ENCODE data around the gene SH3BP4. TPM values are rescaled to one million over a fixed set of nuclear protein-coding genes. Genes with fewer than 3 reads are reported as not detected.
"Not testable (repeated sequence)": the region's sequence is repeated elsewhere in the genome, so short reads cannot be mapped to it uniquely, and the experiment has no call there.

The SH3BP4 gene
- polyA plus RNA-seq, 1 donor: 27.7 TPM

DNA sequence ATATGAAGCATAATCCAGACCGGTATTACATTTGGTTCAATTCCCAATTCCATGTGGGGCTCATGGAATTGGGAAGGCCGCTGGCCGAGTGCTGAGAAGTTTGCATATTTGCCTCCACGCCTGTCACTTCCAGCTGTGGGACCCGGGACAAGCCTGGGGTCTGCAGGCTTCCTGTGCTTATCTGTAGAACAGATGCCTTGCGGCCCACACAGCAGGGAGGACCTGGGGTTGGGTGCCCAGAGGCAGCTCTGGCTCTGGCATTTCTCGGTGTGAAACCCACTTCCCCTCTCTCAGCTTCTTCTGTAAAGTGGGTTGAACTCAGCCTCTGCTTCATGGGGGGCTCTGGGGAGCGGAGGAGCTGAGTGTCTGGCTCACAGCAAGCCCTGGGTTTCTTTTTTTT is 97.9 kb downstream of the SH3BP4 start:
- Histone ChIP-seq H3K4me3 (ENCODE audit: low read length) (no peak overlapping the region), H3K4me1 (ENCODE audit: control insufficient read depth, insufficient read depth, low read length) (peaks cover 24% of the 10 kb centered on the region), H3K27ac (ENCODE audit: low read length) (peak overlapping the region; percentile 51), H3K36me3 (ENCODE audit: control insufficient read depth, insufficient read depth, low read length) (peaks cover 44% of the 10 kb centered on the region), H3K27me3 (ENCODE audit: control insufficient read depth, insufficient read depth, low read length) (no peaks in the 10 kb centered on the region), H3K9me3 (ENCODE audit: control insufficient read depth, low read depth, low read length) (no peaks in the 10 kb centered on the region)
- no peak for DNase-seq
- 80% methylated on average over 1 of the region's 8 CpGs for WGBS (ENCODE audit: insufficient coverage, low lambda C conversion rate)

- Histone ChIP-seq H3K27ac (ENCODE audit: low read length) (peak overlapping the region; percentile 48), H3K36me3 (ENCODE audit: control insufficient read depth, insufficient read depth, low read length) (peaks cover 48% of the 10 kb centered on the region), H3K9me3 (ENCODE audit: control insufficient read depth, low read depth, low read length) (no peaks in the 10 kb centered on the region), H3K27me3 (ENCODE audit: control insufficient read depth, insufficient read depth, low read length) (no peaks in the 10 kb centered on the region), H3K4me1 (ENCODE audit: control insufficient read depth, insufficient read depth, low read length) (peaks cover 24% of the 10 kb centered on the region), H3K4me3 (ENCODE audit: low read length) (no peak overlapping the region)
- WGBS (ENCODE audit: insufficient coverage, low lambda C conversion rate): no CpG with 5 or more reads among the region's 7 CpGs
- peak; percentile 77 to 85 for DNase-seq
Measured at GRCh38 chr2:235050980-235051351, 99.1 kb downstream of the SH3BP4 start.

GRCh38 chr2:235051436-235052260 is 99.8 kb downstream of the SH3BP4 start:
- WGBS (ENCODE audit: insufficient coverage, low lambda C conversion rate): no CpG with 5 or more reads among the region's 18 CpGs
- no peaks in the 10 kb centered on the region for H3K27me3 ChIP-seq (ENCODE audit: control insufficient read depth, insufficient read depth, low read length)
- no peaks in the 10 kb centered on the region for H3K9me3 ChIP-seq (ENCODE audit: control insufficient read depth, low read depth, low read length)
- peaks cover 24% of the 10 kb centered on the region for H3K4me1 ChIP-seq (ENCODE audit: control insufficient read depth, insufficient read depth, low read length)
- no peak for DNase-seq
- H3K27ac ChIP-seq (ENCODE audit: low read length): peak overlapping the region; percentile 48
- no peak overlapping the region for H3K4me3 ChIP-seq (ENCODE audit: low read length)
- H3K36me3 ChIP-seq (ENCODE audit: control insufficient read depth, insufficient read depth, low read length): peaks cover 42% of the 10 kb centered on the region

DNA sequence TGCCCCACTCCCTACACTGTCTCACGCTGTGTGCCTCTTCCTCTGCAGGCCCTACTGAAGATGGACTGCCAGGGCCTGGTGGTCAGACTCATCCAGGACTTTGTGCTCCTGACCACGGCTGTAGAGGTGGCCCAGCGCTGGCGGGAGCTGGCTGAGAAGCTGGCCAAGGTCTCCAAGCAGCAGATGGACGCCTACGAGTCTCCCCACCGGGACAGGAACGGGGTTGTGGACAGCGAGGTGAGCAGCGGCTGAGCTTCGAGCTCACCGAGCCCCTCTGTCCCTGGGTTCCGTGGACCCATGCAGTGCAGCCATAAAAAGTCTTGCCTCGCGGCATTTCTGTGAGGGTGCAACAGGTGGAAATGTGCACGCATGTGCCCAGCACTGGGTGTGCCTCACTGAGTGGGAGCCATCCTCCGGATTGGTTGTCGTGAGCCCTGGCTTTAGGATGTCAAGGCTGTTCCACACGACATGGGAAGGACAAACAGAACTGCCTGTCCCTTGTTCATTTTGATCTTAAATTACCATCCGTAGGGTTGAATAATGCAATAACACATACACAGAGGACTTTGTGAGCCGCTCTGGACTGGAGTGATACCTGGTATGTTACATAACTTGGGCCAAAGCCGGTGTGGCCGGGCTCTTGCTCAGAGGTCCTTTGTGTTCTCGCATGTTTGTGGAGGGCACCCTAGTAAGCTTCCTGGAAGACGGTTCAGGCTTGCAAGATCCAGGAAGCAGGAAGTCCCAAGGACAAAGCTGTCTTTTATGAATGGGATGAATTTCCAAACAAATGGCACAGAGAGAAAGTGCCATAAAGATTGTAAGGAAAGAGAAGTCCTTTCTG is 100.9 kb downstream of the SH3BP4 start:
- Histone ChIP-seq H3K4me3 (ENCODE audit: low read length) (no peak overlapping the region), H3K4me1 (ENCODE audit: control insufficient read depth, insufficient read depth, low read length) (peaks cover 24% of the 10 kb centered on the region), H3K27ac (ENCODE audit: low read length) (no peak overlapping the region), H3K9me3 (ENCODE audit: control insufficient read depth, low read depth, low read length) (no peaks in the 10 kb centered on the region), H3K36me3 (ENCODE audit: control insufficient read depth, insufficient read depth, low read length) (peaks cover 38% of the 10 kb centered on the region), H3K27me3 (ENCODE audit: control insufficient read depth, insufficient read depth, low read length) (no peaks in the 10 kb centered on the region)
- no CpG with 5 or more reads among the region's 25 CpGs for WGBS (ENCODE audit: insufficient coverage, low lambda C conversion rate)
- no peak for DNase-seq

DNA sequence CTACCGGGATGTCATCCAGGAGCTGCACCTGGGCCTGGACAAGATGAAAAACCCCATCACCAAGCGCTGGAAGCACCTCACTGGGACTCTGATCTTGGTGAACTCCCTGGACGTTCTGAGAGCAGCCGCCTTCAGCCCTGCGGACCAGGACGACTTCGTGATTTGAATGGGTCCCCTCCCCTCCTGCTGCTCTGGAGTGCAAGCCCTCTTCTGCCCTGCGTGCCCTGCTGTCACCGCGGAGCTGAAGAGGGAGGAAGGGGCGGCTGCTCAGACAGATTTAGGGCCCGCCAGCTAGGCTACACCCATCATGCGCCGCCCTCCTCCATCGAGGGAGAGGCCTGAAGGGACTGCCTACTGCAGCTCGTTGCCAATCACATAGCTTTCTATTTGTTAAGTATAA is 101.8 kb downstream of the SH3BP4 start:
- WGBS (ENCODE audit: insufficient coverage, low lambda C conversion rate): no CpG with 5 or more reads among the region's 16 CpGs
- Histone ChIP-seq H3K36me3 (ENCODE audit: control insufficient read depth, insufficient read depth, low read length) (peaks cover 38% of the 10 kb centered on the region), H3K27me3 (ENCODE audit: control insufficient read depth, insufficient read depth, low read length) (no peaks in the 10 kb centered on the region), H3K4me3 (ENCODE audit: low read length) (no peak overlapping the region), H3K9me3 (ENCODE audit: control insufficient read depth, low read depth, low read length) (no peaks in the 10 kb centered on the region), H3K27ac (ENCODE audit: low read length) (no peak overlapping the region), H3K4me1 (ENCODE audit: control insufficient read depth, insufficient read depth, low read length) (peaks cover 21% of the 10 kb centered on the region)
- no peak for DNase-seq

DNA sequence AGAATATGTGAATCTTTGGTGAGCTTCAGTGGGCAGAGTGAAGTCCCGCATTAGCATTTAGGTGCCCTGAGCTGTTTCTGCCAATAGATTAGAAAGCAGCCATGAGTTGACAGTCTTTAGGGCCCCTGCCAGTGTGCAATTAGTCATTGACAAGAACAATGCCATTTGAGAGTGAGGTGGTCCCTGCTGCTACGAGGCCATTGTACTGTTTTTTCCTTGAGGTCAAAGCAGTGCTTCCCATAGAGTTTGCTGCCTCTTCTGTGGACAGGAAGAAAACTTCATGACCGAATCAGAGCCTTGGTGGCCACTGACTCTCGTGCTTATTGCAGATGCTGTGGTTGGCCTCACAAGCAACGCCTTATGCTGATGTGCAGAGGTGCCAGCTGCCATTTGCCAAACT is 102.7 kb downstream of the SH3BP4 start:
- Histone ChIP-seq H3K36me3 (ENCODE audit: control insufficient read depth, insufficient read depth, low read length) (peaks cover 38% of the 10 kb centered on the region), H3K4me3 (ENCODE audit: low read length) (no peak overlapping the region), H3K27me3 (ENCODE audit: control insufficient read depth, insufficient read depth, low read length) (no peaks in the 10 kb centered on the region), H3K4me1 (ENCODE audit: control insufficient read depth, insufficient read depth, low read length) (peaks cover 14% of the 10 kb centered on the region), H3K9me3 (ENCODE audit: control insufficient read depth, low read depth, low read length) (no peaks in the 10 kb centered on the region), H3K27ac (ENCODE audit: low read length) (no peak overlapping the region)
- no CpG with 5 or more reads among the region's 5 CpGs for whole genome bisulfite sequencing (ENCODE audit: insufficient coverage, low lambda C conversion rate)
- DNase-seq: no peak

DNA sequence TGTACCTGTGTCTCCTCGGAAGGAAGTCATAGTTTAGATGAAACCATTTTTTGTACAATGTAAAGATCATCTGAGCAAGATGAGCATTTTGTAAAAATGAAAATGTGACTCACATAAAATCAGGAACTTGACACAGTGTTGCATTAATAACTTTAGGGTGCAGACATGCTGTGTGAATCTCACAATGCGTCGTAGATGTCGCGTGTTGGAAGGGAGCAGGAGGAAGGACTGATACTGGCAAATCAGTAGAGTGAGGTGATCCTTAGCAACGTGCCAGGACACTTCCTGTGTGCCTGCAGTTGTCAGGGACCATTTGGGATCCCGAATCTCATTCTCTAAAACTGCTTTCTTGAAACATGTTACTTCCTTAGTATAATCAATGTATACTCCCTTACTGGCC is 103.1 kb downstream of the SH3BP4 start:
- no CpG with 5 or more reads among the region's 7 CpGs for WGBS (ENCODE audit: insufficient coverage, low lambda C conversion rate)
- Histone ChIP-seq H3K9me3 (ENCODE audit: control insufficient read depth, low read depth, low read length) (no peaks in the 10 kb centered on the region), H3K36me3 (ENCODE audit: control insufficient read depth, insufficient read depth, low read length) (peaks cover 35% of the 10 kb centered on the region), H3K27me3 (ENCODE audit: control insufficient read depth, insufficient read depth, low read length) (no peaks in the 10 kb centered on the region), H3K4me1 (ENCODE audit: control insufficient read depth, insufficient read depth, low read length) (peaks cover 10% of the 10 kb centered on the region), H3K4me3 (ENCODE audit: low read length) (no peak overlapping the region), H3K27ac (ENCODE audit: low read length) (no peak overlapping the region)
- DNase-seq: no peak

DNA sequence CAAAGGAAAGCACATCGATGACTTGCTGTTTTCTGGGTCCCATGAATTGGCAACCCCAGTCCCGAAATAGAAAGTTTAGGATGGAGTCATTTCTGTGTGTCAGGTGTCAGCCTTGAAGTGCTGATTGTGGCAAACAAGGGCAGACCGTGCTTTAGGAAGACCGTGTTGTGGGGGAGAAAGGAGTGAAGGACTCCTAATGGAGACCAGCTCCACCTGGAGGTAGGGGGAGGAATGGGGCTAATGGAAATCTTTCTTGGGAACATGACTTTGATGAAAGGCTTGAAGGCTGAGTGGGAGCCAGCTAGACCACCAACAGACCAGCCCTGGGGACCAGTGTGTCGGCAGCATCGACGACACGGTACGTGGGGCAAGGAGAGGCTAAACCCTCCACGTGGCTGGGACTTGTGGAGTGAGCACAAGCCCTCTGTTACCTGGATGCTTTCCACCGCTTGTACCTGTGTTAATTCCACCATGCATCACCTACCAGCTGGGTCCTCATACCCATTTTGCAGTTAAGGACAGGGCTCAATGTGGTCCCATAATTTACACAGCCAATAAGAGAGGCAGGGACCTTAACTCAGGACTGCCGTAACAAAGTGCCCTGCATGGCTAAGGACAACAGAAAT is 104.2 kb downstream of the SH3BP4 start:
- Histone ChIP-seq H3K4me1 (ENCODE audit: control insufficient read depth, insufficient read depth, low read length) (peaks cover 3% of the 10 kb centered on the region), H3K4me3 (ENCODE audit: low read length) (no peak overlapping the region), H3K27me3 (ENCODE audit: control insufficient read depth, insufficient read depth, low read length) (no peaks in the 10 kb centered on the region), H3K36me3 (ENCODE audit: control insufficient read depth, insufficient read depth, low read length) (peaks cover 33% of the 10 kb centered on the region), H3K27ac (ENCODE audit: low read length) (no peak overlapping the region), H3K9me3 (ENCODE audit: control insufficient read depth, low read depth, low read length) (no peaks in the 10 kb centered on the region)
- no CpG with 5 or more reads among the region's 12 CpGs for WGBS (ENCODE audit: insufficient coverage, low lambda C conversion rate)
- DNase-seq: peak; percentile 39 to 46

- Histone ChIP-seq H3K4me3 (ENCODE audit: low read length) (no peak overlapping the region), H3K4me1 (ENCODE audit: control insufficient read depth, insufficient read depth, low read length) (no peaks in the 10 kb centered on the region), H3K27ac (ENCODE audit: low read length) (no peak overlapping the region), H3K9me3 (ENCODE audit: control insufficient read depth, low read depth, low read length) (no peaks in the 10 kb centered on the region), H3K27me3 (ENCODE audit: control insufficient read depth, insufficient read depth, low read length) (no peaks in the 10 kb centered on the region), H3K36me3 (ENCODE audit: control insufficient read depth, insufficient read depth, low read length) (peaks cover 33% of the 10 kb centered on the region)
- WGBS (ENCODE audit: insufficient coverage, low lambda C conversion rate): no CpG with 5 or more reads among the region's 6 CpGs
- DNase-seq: no peak
Measured at GRCh38 chr2:235056768-235057167, 105.0 kb downstream of the SH3BP4 start.

DNA sequence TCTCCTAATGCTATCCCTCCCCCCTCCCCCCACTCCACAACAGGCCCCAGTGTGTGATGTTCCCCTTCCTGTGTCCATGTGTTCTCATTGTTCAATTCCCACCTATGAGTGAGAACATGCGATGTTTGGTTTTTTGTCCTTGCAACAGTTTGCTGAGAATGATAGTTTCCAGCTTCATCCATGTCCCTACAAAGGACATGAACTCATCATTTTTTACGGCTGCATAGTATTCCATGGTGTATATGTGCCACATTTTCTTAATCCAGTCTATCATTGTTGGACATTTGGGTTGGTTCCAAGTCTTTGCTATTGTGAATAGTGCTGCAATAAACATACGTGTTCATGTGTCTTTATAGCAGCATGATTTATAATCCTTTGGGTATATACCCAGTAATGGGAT is 105.8 kb downstream of the SH3BP4 start:
- H3K27me3 ChIP-seq (ENCODE audit: control insufficient read depth, insufficient read depth, low read length); H3K4me3 ChIP-seq (ENCODE audit: low read length); H3K27ac ChIP-seq (ENCODE audit: low read length); H3K9me3 ChIP-seq (ENCODE audit: control insufficient read depth, low read depth, low read length); H3K4me1 ChIP-seq (ENCODE audit: control insufficient read depth, insufficient read depth, low read length); DNase-seq: not testable (repeated sequence)
- peaks cover 29% of the 10 kb centered on the region for H3K36me3 ChIP-seq (ENCODE audit: control insufficient read depth, insufficient read depth, low read length)
- no CpG with 5 or more reads among the region's 3 CpGs for WGBS (ENCODE audit: insufficient coverage, low lambda C conversion rate)
